Fibroblast of upper back skin (primary cell): ENCODE data around the gene CTAG1B.
"Not testable (repeated sequence)": the region's sequence is repeated elsewhere in the genome, so short reads cannot be mapped to it uniquely, and the experiment has no call there.

Experiments
- DNase-seq: peaks from one replicate; pipeline ENCODE4 v3.0.0-alpha.2; 2013

CTAG1B gene

GRCh38 chrX:154620767-154621414 lies 1.8 kb upstream of the CTAG1B start:
- not testable (repeated sequence) for DNase-seq

- not testable (repeated sequence) for DNase-seq
Measured at GRCh38 chrX:154613586-154613985, 5.5 kb downstream of the CTAG1B start.

DNA sequence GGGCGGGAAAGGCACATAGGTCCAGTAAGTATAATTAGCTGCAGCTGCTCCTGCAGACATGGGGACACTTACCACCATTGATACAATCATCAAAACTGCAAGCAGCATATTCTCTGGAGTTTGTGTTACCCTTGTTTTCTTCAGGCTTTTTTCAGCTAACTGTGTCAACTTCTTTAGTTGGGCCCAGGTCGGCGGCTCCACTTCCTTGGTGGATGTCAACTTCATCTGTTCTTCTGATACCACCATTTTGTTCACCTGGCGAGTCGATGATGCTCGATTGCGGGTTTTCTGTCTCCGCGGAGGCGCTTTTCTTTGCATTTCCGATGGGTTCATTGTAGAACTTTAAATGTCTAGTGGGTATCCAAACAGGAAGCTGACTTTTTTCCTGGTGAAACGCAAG lies 7.9 kb downstream of the CTAG1B start:
- not testable (repeated sequence) for DNase-seq

GRCh38 chrX:154608823-154609222 lies 10.3 kb downstream of the CTAG1B start:
- DNase-seq, result not testable (repeated sequence)

GRCh38 chrX:154607976-154608375 lies 11.1 kb downstream of the CTAG1B start:
- not testable (repeated sequence) for DNase-seq

DNA sequence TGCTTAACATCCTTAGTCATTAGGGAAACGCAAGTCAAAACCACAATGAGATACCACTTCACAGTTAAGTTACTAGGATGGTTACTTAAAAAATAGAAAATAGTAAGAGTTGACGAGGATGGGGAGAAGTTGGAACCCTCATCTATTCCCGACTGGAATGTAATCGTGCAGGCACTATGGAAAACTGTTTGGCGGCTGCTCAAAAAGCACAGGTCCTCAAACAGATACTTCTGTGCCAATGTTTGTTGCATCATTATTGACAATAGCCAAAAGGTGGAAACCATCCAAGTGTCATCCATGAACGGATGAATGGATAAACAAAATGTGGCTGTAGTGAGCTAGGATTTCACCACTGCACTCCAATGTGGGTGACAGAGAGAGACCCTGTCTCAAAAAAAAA lies 11.7 kb downstream of the CTAG1B start:
- DNase-seq, result no peak

- no peak for DNase-seq
Measured at GRCh38 chrX:154605566-154605965, 13.5 kb downstream of the CTAG1B start.

DNA sequence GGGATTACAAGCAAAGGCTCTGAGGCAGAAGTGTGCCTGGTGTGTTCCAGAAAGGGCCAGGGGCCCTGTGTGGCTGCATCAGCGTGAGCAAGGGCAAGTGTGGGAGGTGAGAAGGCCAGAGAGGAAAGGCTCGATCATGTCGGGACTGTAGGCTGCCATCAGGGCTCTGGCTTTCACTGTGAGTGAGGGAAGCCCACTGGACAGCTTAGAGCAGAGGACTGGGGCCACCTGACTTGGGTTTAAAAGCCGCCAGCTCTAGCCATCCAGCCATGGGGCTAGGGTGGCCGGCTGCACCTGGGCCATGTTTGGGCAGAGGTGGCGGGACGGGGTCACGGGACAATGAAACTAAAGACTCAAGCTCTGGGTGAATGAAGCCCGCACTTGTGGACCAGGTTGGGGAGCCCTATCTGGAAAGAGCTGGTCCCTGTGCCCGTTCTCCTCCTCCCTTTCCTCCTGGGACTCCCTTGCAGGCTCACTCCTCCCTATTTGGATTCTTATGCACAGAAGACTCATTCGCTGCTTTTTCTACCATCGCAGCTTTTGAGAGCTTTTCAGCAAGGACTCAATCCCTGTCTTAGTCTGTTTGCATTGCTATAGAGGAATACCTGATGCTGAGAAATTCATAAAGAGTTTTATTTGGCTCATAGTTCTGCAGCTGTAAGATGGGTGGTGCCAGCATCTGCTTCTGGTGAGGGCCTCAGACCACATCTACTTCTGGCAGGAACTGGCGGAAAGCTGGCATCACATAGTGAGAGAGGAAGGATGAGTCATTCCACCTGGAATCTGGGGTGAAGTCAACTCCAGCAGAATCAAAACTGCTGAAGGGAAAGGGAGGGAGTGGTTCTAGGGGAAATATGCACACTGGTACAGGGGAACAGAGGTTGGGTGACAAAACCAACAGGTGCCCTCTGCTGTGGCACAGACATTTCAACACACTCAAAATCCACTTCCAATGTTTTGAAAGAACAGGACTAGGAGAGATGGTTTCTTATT lies 15.3 kb downstream of the CTAG1B start:
- peak; percentile 57 for DNase-seq

GRCh38 chrX:154602766-154603437 lies 16.2 kb downstream of the CTAG1B start:
- DNase-seq, result no peak

- no peak for DNase-seq
Measured at GRCh38 chrX:154602226-154602625, 16.9 kb downstream of the CTAG1B start.

GRCh38 chrX:154600759-154601374 lies 18.2 kb downstream of the CTAG1B start:
- DNase-seq, result peak; percentile 58

- DNase-seq, result no peak
Measured at GRCh38 chrX:154599531-154599930, 19.6 kb downstream of the CTAG1B start.

DNA sequence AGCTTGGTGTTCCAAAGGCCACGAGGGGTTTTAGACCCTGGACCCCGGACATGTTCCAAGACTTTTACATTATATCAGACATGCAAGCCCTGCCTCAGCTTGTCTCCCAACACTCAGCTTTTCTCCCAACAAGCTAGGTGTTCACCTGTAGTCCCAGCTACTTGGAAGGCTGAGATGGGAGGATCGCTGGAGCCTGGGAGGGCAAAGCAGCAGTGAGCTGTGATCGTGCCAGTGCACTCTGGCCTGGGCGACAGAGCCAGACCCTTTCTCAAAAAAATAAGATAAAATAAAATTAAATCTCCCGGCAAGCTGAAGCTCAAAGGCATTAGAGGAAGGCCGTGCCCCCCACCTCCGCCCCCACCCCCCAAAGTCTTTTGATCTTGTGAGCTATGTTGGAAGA lies 20.4 kb downstream of the CTAG1B start:
- no peak for DNase-seq

DNA sequence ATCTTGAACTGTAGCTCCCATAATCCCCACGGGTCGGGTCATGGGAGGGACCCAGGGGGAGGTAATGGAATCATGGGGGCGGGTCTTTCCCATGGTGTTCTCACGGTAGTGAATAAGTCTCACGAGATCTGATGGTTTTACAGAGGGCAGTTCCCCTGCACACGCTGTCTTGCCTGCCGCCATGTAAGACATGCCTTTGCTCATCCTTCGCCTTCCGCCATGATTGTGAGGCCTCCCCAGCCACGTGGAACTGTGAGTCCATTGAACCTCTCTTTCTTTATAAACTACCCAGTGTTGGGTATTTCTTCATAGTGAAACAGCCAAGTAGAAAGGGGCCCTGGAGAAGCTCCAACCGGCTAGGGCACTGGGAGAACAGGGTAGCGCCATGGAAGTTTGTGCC lies 21.9 kb downstream of the CTAG1B start:
- no peak for DNase-seq

GRCh38 chrX:154596290-154596929 lies 22.7 kb downstream of the CTAG1B start:
- peak; percentile 89 for DNase-seq

DNA sequence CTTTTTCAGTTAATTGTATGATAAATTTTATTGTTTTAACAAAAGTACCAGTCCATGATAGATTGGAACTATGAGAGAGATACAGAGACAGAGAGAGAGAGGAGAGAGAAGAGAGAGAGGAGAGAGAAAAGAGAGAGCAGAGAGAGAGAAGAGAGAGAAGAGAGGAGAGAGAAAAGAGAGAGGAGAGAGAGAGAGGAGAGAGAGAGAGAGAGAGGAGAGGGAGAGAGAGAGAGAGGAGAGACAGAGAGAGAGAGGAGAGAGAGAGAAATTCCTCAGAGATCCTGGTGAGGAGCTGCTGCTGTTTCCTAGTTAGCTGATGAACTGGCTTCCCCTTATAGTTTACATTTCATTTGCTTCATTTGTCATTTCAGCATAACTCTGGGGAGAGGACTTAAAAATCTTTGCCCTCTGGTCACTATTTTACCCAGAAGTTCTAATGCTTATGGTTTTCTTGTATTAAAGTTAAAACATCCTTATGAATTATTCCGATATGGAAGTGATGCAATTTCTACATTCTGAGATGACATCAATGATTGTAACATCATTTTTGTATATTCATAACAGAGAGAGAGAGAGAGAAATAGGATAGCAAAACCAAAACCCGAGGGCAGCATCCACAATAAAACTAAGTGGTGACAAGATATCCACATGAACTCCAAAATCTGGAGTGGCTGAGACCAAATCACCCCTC lies 23.4 kb downstream of the CTAG1B start:
- DNase-seq, result peak; percentile 0

GRCh38 chrX:154594491-154594890 lies 24.6 kb downstream of the CTAG1B start:
- DNase-seq, result no peak

DNA sequence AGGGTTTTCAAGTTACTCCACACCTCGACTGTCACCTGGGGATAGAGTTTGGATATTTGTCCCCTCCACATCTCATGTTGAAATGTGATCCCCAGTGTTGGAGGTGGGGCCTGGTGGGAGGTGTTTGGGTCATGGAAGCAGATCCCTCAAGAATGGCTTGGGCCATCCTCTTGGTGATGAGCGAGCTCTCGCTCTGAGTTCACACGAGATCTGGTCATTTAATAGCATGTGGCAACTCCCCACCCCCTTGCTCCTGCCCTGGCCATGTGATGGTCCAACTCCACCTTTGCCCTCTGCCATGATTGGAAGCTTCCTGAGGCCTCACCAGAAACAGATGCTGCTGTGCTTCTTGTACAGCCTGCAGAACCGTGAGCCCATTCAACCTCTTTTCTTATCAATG lies 25.9 kb downstream of the CTAG1B start:
- DNase-seq, result no peak

DNA sequence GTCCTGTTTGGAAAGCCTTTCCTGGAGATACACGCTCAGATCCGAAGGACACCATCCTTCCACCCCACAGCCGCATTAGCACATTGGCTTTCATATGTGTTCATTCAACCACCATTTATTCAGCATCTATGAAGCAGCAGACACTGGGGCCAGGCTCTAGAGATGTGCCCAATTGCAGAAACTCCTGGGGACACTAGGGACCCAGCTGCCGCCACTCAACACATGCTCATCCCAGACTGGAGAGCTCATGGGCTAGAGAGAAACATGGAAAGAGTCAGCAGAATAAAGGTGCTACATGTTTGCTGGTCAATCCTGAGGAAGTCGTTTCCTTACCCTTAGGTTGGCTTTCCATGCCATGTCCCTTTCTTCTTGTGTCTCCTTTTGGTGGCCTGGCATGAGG lies 26.6 kb downstream of the CTAG1B start:
- no peak for DNase-seq

GRCh38 chrX:154590415-154590814 lies 28.7 kb downstream of the CTAG1B start:
- not testable (repeated sequence) for DNase-seq

- not testable (repeated sequence) for DNase-seq
Measured at GRCh38 chrX:154584585-154585183, 34.4 kb downstream of the CTAG1B start, which contains the start of gene CTAG1A. Gene CTAG1A (plus strand): TSS chrX:154585133. CDS start chrX:154585207, 74 bp downstream.
